D721Med (cell line): ENCODE results near the gene ARID4B.

Experiments used
- DNase-seq: peaks from one replicate; pipeline ENCODE4 v3.0.0; 2011; ENCODE audit warnings: low spot score; ENCODE audit not compliant: insufficient read length
- FAIRE-seq: peaks from 2 replicates; lab custom pipeline; 2011; peaks lifted over from hg19 to GRCh38; lab: Jason Lieb, UNC
- TF ChIP-seq, protein P1 (sequence below): IDR thresholded peaks from 2 replicates; pipeline ENCODE4 v1.5.1; 2012; ENCODE audit warnings: mild to moderate bottlenecking, control low read depth; ENCODE audit not compliant: insufficient read depth; ENCODE audit errors: missing control alignments

The ARID4B gene

DNA sequence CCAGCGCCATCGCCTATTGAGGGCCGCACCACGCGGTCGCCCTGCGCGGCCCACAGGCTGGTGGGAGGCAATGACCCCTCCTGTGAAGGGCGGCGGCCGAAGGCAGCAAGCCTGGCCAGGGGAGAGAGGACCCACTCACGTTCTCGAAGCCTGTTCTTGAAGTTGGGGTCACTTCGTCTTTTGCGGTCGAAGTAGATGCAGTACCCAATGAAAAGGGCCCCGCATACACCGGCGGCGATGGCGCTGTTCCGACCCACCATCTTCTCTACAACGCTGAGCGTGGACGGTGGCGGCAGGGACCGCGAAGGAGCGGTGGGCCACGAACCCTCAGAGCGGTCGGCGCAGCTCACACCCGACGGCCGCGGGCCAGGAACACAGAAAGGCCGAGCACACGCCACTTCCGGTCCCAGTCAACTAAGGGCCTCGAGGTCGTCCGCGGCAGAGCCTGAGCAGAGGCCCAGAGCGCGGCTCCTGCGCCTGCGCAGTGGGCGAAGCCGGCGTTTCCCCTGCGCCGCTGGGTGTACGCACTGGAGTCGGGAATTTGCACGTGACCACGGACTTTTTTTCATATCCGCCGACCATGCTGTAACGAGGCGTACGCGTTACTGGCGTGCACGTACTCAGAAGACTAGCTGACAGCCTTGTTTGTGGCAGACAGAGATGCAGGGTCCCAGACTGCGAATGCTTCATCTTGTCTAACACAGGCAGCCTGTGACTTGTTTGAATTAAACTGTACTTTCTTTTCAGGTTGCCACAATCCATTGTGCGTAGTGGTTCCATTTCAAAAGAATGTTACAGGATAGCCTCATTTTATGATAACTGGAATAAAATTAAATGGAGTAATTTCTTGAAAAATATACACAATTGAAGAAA is 199.3 kb downstream of the ARID4B start, which contains the start of gene TOMM20:
Gene TOMM20 (minus strand): TSS at position 382 of the 873 bp plus-strand sequence. CDS start 122 bp downstream, at position 260.
- TF ChIP-seq, protein P1, sequence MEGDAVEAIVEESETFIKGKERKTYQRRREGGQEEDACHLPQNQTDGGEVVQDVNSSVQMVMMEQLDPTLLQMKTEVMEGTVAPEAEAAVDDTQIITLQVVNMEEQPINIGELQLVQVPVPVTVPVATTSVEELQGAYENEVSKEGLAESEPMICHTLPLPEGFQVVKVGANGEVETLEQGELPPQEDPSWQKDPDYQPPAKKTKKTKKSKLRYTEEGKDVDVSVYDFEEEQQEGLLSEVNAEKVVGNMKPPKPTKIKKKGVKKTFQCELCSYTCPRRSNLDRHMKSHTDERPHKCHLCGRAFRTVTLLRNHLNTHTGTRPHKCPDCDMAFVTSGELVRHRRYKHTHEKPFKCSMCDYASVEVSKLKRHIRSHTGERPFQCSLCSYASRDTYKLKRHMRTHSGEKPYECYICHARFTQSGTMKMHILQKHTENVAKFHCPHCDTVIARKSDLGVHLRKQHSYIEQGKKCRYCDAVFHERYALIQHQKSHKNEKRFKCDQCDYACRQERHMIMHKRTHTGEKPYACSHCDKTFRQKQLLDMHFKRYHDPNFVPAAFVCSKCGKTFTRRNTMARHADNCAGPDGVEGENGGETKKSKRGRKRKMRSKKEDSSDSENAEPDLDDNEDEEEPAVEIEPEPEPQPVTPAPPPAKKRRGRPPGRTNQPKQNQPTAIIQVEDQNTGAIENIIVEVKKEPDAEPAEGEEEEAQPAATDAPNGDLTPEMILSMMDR: no peak
- peak; percentile 94 for DNase-seq
- peak; percentile 73 for FAIRE-seq

DNA sequence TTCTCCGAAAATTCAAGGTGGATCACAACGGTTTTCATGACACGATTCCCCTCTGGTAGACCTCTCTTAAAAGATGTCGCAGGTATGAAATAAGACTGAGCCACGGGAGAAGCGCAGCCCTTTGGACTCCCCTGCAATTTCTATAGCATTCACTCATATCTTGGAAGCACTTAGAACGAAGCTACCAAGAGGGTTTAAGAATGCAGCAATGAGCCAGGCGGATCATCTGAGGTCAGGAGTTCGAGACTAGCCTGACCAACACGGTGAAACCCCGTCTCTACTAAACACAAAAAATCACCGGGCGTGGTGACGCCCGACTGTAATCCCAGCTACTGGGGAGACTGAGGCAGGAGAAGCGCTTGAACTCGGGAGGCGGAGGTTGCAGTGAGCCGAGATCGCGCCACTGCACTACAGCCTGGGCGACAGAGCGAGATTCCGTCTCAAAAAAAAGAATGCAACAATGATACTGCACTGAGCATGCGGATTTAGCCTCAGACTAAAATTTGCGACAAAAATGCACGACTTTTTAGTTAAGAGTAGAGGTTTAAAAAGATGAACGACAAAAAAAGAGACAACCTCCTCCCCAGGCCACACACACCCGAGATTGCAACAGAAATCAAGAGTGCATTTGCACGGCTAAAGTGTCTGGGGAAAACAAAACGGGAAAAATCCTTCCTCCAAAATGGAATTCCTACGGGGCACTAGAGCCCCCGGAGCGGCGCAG is 200.1 kb downstream of the ARID4B start:
- TF ChIP-seq, protein P1: no peak
- DNase-seq: no peak
- FAIRE-seq: no peak

DNA sequence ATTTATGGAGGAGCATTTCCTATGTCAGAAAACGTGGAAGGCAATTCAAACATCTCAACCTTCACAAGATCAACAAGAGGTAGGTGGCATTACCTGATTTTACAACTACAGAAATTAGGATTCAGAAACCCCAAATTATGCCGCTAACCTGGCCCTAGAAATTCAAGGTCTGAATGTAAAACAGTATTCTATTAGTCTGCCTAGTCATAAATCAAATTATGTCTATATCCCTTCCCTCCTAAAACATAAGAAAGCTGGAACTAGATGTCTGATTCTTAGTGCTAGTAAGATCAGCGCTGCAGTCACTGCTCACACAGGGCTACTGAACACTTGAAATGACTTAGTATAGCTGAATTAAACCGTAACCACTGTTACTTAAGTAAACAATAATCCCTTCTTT is 200.8 kb downstream of the ARID4B start:
- TF ChIP-seq, protein P1: no peak
- DNase-seq: no peak
- no peak for FAIRE-seq

DNA sequence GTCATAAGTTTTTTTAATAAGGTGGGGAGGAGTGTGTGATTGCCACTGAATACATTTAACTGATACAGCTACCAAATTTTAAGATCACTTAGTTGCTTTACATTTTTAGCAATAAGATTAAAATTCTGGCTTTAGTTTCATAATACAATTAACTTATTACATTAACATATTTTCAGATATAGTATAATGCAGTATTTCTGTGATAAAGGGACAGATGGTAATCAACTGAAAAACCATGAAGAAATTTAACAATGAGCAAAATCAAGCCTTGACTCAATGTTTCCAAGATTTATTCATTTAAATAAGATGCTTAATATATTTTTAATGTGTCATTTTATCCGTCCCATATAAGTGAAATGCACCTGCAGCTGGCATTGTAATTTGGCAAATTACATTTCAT is 203.3 kb downstream of the ARID4B start:
- TF ChIP-seq, protein P1: no peak
- DNase-seq (no peak), FAIRE-seq (no peak)

DNA sequence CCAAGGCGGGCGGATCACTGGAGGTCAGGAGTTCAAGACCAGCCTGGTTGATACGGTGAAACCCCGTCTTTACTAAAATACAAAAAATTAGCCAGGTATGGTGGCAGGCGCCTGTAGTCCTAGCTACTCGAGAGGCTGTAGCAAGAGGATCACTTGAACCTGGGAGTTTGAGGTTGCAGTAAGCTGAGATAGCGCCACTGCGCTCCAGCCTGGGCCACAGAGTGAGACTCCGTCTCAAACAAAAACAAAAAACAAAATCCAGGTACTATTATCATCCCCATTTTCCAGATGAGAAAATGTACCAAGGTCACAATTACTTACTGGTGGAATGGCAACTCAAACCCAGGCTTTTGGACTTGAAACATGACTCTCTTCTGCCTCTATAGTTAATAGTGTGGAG is 203.9 kb downstream of the ARID4B start:
- TF ChIP-seq, protein P1: no peak
- DNase-seq (no peak), FAIRE-seq (no peak)

DNA sequence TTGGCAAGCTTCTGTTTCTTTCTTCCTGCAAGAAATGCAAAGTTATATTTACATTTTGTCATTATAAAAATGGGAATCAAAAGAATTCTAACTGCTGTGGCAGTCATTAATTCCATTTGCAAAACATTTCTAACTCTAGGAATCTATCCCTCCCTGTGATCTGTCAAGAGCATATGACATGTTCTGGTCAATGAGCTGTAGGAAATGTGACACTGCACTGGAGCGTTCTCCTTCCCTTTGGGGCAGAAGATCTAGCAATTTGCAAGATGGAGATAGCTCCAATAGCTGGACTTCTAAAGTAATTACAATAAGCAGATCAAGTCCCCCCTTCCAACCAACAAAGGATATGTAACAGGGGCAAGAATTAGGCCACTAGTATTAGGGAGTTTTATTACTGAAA is 205.6 kb downstream of the ARID4B start:
- DNase-seq: no peak

More for the DNA sequence above, 205.6 kb downstream of the ARID4B start:
- TF ChIP-seq, protein P1: no peak
- FAIRE-seq: peak; percentile 77
